A549 (cell line): ENCODE results near the gene GRM4. TPM values are rescaled to one million over a fixed set of nuclear protein-coding genes. Genes with fewer than 3 reads are reported as not detected.

Experiments
- ATAC-seq, 2 experiments: fragments of 200-7000 bp in 1 of 2; fragments of >200 bp in 1 of 2; cut with Nextera tagmentation in 1 of 2; cut with Tn5 transposase in 1 of 2; 3 replicates each; pipeline versions ENCODE4 v1.8.0 to v1.9.1; 2018 to 2020; ENCODE audit warnings: mild to moderate bottlenecking in 1 of 2, moderate library complexity in 1 of 2
- CTCF ChIA-PET: fragments of 300-600 bp; sonication (Branson Sonifier 250); formaldehyde crosslinking; extraction: SDS; loops from one replicate; lab custom pipeline; 2021; ENCODE audit warnings: antibody characterized with exemption, inconsistent platforms; lab: Yijun Ruan, JAX
- POLR2A ChIA-PET: fragments of 350-600 bp; formaldehyde crosslinking; extraction: SDS; loops from one replicate; lab custom pipeline; 2021; ENCODE audit warnings: antibody characterized with exemption, inconsistent platforms; lab: Yijun Ruan, JAX
- DNase-seq, 2 experiments: peaks; one replicate each; pipeline versions ENCODE4 v3.0.0 to v3.0.0-alpha.2; 2011 to 2016; ENCODE audit warnings: low read depth in 1 of 2, low spot score in 1 of 2
- FAIRE-seq: peaks from 2 replicates; lab custom pipeline; 2011; peaks lifted over from hg19 to GRCh38; lab: Jason Lieb, UNC
- H3K27ac ChIP-seq, 2 experiments: fragments of >200 bp; sonication (Bioruptor Twin); formaldehyde crosslinking; 3 replicates each; pipeline ENCODE4 v1.5.1; 2016 to 2017
- H3K4me1 ChIP-seq: fragments of >200 bp; sonication (Bioruptor Twin); formaldehyde crosslinking; 3 replicates; pipeline ENCODE4 v1.6.1; 2016
- H3K4me2 ChIP-seq: fragments of >200 bp; sonication (Bioruptor Twin); formaldehyde crosslinking; 3 replicates; pipeline ENCODE4 v1.6.1; 2016
- H3K4me3 ChIP-seq: fragments of >200 bp; sonication (Bioruptor Twin); formaldehyde crosslinking; 3 replicates; pipeline ENCODE4 v1.5.1; 2016
- H3K9me3 ChIP-seq: fragments of >200 bp; sonication (Bioruptor Twin); formaldehyde crosslinking; 3 replicates; pipeline ENCODE4 v1.6.1; 2016
- CBX2 ChIP-seq: fragments of 200-600 bp; sonication (generic); IDR thresholded peaks from 2 replicates; pipeline ENCODE4 v1.6.1; 2016; ENCODE audit warnings: low read depth, mild to moderate bottlenecking, borderline replicate concordance
- FOSL2 ChIP-seq, 2 experiments: fragments of 450-650 bp in 1 of 2; fragments of >200 bp in 1 of 2; sonication (Bioruptor Twin) in 1 of 2; formaldehyde crosslinking; IDR thresholded peaks; 2 replicates each; pipeline versions ENCODE4 v1.5.0 to v1.6.1; 2016 to 2020; ENCODE audit warnings: mild to moderate bottlenecking in 1 of 2, moderate library complexity in 1 of 2
- FOXS1 ChIP-seq: fragments of 250-450 bp; sonication (Bioruptor Pico); IDR thresholded peaks from 2 replicates; pipeline ENCODE4 v1.5.0; 2020; ENCODE audit warnings: mild to moderate bottlenecking, moderate library complexity
- GATA3 ChIP-seq: IDR thresholded peaks from 2 replicates; pipeline ENCODE4 v1.6.1; 2012; ENCODE audit warnings: borderline replicate concordance
- HEYL ChIP-seq: fragments of 250-450 bp; sonication (Bioruptor Pico); IDR thresholded peaks from 2 replicates; pipeline ENCODE4 v1.8.0; 2021; ENCODE audit warnings: mild to moderate bottlenecking, moderate library complexity
- HOXA7 ChIP-seq: fragments of 250-450 bp; sonication (Bioruptor Pico); IDR thresholded peaks from 2 replicates; pipeline ENCODE4 v1.5.0; 2020; ENCODE audit warnings: mild to moderate bottlenecking, moderate library complexity
- HOXB13 ChIP-seq: fragments of 250-450 bp; sonication (Bioruptor Pico); IDR thresholded peaks from 2 replicates; pipeline ENCODE4 v1.5.0; 2020; ENCODE audit warnings: low read depth, mild to moderate bottlenecking, moderate library complexity
- JUN ChIP-seq, 2 experiments: fragments of >200 bp; sonication (Bioruptor Twin); formaldehyde crosslinking; IDR thresholded peaks; 2 replicates in 1 of 2; 3 replicates in 1 of 2; pipeline ENCODE4 v1.6.1; 2016 to 2017
- KDM1A ChIP-seq: fragments of 200-600 bp; sonication (generic); IDR thresholded peaks from 2 replicates; pipeline ENCODE4 v1.6.1; 2016; ENCODE audit warnings: low read depth, mild to moderate bottlenecking
- KDM5A ChIP-seq: fragments of 200-600 bp; sonication (generic); IDR thresholded peaks from 2 replicates; pipeline ENCODE4 v1.6.1; 2016; ENCODE audit warnings: antibody characterized with exemption, mild to moderate bottlenecking
- MAZ ChIP-seq: fragments of 150-350 bp; IDR thresholded peaks from 2 replicates; pipeline ENCODE4 v1.6.1; 2014; ENCODE audit warnings: antibody characterized with exemption, low read depth, low read length, borderline replicate concordance
- NR3C1 ChIP-seq: fragments of >200 bp; sonication (Bioruptor Twin); formaldehyde crosslinking; IDR thresholded peaks from 3 replicates; pipeline ENCODE4 v1.6.1; 2017
- RARB ChIP-seq: fragments of 250-450 bp; sonication (Bioruptor Pico); IDR thresholded peaks from 2 replicates; pipeline ENCODE4 v1.8.0; 2021; ENCODE audit warnings: mild to moderate bottlenecking, moderate library complexity
- SREBF2 ChIP-seq: fragments of 450-650 bp; IDR thresholded peaks from 2 replicates; pipeline ENCODE4 v1.6.1; 2014; ENCODE audit warnings: mild to moderate bottlenecking, moderate library complexity
- WGBS: methylation state at CpG from one replicate; pipeline ENCODE4 v1.1.6; 2017; ENCODE audit errors: missing lambda C conversion rate; 5-methylcytosine and 5-hydroxymethylcytosine counted together
- polyA plus RNA-seq, 4 experiments: library from polyadenylated mRNA; depleted of rRNA in 3 of 4; stranded (reverse); fragments of >200 nt; fragmentation: RNase III in 1 of 4; extraction: RNeasy Plus Mini Kit Qiagen cat#74134 plus additional on column Dnase treatment in 1 of 4; gene quantifications; 2 replicates in 3 of 4; 3 replicates in 1 of 4; pipeline ENCODE4 v1.2.3, GENCODE V29; 2011 to 2017
- TF ChIP-seq, protein P1 (sequence below): fragments of >200 bp; sonication (Bioruptor Twin); formaldehyde crosslinking; IDR thresholded peaks from 3 replicates; pipeline ENCODE4 v1.5.1; 2016
- TF ChIP-seq, protein P2 (sequence below): fragments of 450-650 bp; IDR thresholded peaks from 2 replicates; pipeline ENCODE4 v1.6.1; 2014; ENCODE audit warnings: antibody characterized with exemption
- TF ChIP-seq, protein P3 (sequence below): fragments of 250-450 bp; sonication (Bioruptor Pico); IDR thresholded peaks from 2 replicates; pipeline ENCODE4 v1.5.0; 2021; ENCODE audit warnings: mild to moderate bottlenecking, moderate library complexity, borderline replicate concordance
- TF ChIP-seq, protein P4 (sequence below): IDR thresholded peaks from 2 replicates; pipeline ENCODE4 v1.6.1; 2012

Gene GRM4
- polyA plus RNA-seq, 2 of the 4 experiments (the other 2 are of a cell fraction) = 0.05 TPM

GRCh38 chr6:34096814-34097213 lies 49.1 kb downstream of the GRM4 start (continued):
- TF ChIP-seq CBX2 (no peak), GATA3 (no peak)

- 30% methylated on average over 4 of the region's 5 CpGs for WGBS
- Histone ChIP-seq H3K4me1 (no peaks in the 10 kb centered on the region), H3K4me3 (no peak overlapping the region), H3K4me2 (no peak overlapping the region), H3K27ac (no peak overlapping the region), H3K9me3 (no peaks in the 10 kb centered on the region)
- DNase-seq (no peak), FAIRE-seq (no peak), ATAC-seq (no peak)
- no peak for TF ChIP-seq HOXA7 (CRISPR knock-in tag)
- no peak for TF ChIP-seq FOSL2 (IDR thresholded peaks at IDR 0.05)
- TF ChIP-seq FOSL2 (CRISPR knock-in tag; IDR thresholded peaks at IDR 0.05) = no peak
- POLR2A ChIA-PET = no interaction called here
- CTCF ChIA-PET = no interaction called here
Measured at GRCh38 chr6:34096193-34096592, 49.7 kb downstream of the GRM4 start.

- DNase-seq (no peak), FAIRE-seq (no peak), ATAC-seq (no peak; a peak in 1 of 6 replicates)
- Histone ChIP-seq H3K4me2 (no peak overlapping the region), H3K9me3 (no peaks in the 10 kb centered on the region), H3K4me3 (no peak overlapping the region)
- CTCF ChIA-PET = interaction anchor here (2.4 kb wide), 1 partner anchor 14 kb away, joined by 5 read pairs; no protein-coding TSS in a partner anchor
- TF ChIP-seq JUN (IDR thresholded peaks at IDR 0.05) = no peak
- no peak for TF ChIP-seq MAZ
- TF ChIP-seq FOXS1 (CRISPR knock-in tag) = no peak
- TF ChIP-seq RARB (CRISPR knock-in tag) = no peak
- TF ChIP-seq HOXA7 (CRISPR knock-in tag) = no peak
- TF ChIP-seq KDM1A = no peak
- TF ChIP-seq HEYL (CRISPR knock-in tag) = no peak
- TF ChIP-seq, all 56 proteins: peak for 0
- H3K4me1 ChIP-seq = no peaks in the 10 kb centered on the region
- WGBS = 0% methylated on average over 1 of the region's 10 CpGs
- POLR2A ChIA-PET = no interaction called here
- no peak overlapping the region for H3K27ac ChIP-seq
Measured at GRCh38 chr6:34095741-34096140, 50.1 kb downstream of the GRM4 start.

GRCh38 chr6:34095136-34095505 lies 50.8 kb downstream of the GRM4 start:
- no peaks in the 10 kb centered on the region for H3K9me3 ChIP-seq
- no peak overlapping the region for H3K4me3 ChIP-seq
- no peak for ATAC-seq
- no peak overlapping the region for H3K27ac ChIP-seq
- no peak overlapping the region for H3K4me2 ChIP-seq
- POLR2A ChIA-PET = no interaction called here
- no peak for DNase-seq
- FAIRE-seq = no peak
- no peaks in the 10 kb centered on the region for H3K4me1 ChIP-seq
- CTCF ChIA-PET = interaction anchor here (1.3 to 2.4 kb wide), 2 partner anchors 13 to 40 kb away, joined by 3 to 5 read pairs; no protein-coding TSS in a partner anchor
- TF ChIP-seq SREBF2 = no peak
- TF ChIP-seq HOXB13 (CRISPR knock-in tag) = no peak
- TF ChIP-seq, protein P1, sequence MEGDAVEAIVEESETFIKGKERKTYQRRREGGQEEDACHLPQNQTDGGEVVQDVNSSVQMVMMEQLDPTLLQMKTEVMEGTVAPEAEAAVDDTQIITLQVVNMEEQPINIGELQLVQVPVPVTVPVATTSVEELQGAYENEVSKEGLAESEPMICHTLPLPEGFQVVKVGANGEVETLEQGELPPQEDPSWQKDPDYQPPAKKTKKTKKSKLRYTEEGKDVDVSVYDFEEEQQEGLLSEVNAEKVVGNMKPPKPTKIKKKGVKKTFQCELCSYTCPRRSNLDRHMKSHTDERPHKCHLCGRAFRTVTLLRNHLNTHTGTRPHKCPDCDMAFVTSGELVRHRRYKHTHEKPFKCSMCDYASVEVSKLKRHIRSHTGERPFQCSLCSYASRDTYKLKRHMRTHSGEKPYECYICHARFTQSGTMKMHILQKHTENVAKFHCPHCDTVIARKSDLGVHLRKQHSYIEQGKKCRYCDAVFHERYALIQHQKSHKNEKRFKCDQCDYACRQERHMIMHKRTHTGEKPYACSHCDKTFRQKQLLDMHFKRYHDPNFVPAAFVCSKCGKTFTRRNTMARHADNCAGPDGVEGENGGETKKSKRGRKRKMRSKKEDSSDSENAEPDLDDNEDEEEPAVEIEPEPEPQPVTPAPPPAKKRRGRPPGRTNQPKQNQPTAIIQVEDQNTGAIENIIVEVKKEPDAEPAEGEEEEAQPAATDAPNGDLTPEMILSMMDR = no peak
- no peak for TF ChIP-seq NR3C1
- TF ChIP-seq, protein P2, sequence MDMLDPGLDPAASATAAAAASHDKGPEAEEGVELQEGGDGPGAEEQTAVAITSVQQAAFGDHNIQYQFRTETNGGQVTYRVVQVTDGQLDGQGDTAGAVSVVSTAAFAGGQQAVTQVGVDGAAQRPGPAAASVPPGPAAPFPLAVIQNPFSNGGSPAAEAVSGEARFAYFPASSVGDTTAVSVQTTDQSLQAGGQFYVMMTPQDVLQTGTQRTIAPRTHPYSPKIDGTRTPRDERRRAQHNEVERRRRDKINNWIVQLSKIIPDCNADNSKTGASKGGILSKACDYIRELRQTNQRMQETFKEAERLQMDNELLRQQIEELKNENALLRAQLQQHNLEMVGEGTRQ = no peak
- WGBS = 39% methylated on average over 6 of the region's 7 CpGs

- H3K4me1 ChIP-seq = no peaks in the 10 kb centered on the region
- ATAC-seq = no peak
- H3K27ac ChIP-seq = no peak overlapping the region
- ChIA-PET POLR2A (no interaction called here), CTCF (interaction anchor here (0.8 to 2.4 kb wide), 4 partner anchors 11 to 67 kb away, joined by 3 to 5 read pairs (median 4); no protein-coding TSS in a partner anchor)
- 20% methylated on average over 4 of the region's 12 CpGs for WGBS
- H3K4me2 ChIP-seq = no peak overlapping the region
- DNase-seq = no peak
- no peak for TF ChIP-seq KDM5A
- no peak for TF ChIP-seq HEYL (CRISPR knock-in tag)
- TF ChIP-seq, protein P3, sequence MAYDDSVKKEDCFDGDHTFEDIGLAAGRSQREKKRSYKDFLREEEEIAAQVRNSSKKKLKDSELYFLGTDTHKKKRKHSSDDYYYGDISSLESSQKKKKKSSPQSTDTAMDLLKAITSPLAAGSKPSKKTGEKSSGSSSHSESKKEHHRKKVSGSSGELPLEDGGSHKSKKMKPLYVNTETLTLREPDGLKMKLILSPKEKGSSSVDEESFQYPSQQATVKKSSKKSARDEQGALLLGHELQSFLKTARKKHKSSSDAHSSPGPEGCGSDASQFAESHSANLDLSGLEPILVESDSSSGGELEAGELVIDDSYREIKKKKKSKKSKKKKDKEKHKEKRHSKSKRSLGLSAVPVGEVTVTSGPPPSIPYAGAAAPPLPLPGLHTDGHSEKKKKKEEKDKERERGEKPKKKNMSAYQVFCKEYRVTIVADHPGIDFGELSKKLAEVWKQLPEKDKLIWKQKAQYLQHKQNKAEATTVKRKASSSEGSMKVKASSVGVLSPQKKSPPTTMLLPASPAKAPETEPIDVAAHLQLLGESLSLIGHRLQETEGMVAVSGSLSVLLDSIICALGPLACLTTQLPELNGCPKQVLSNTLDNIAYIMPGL (CRISPR knock-in tag) = no peak
- TF ChIP-seq, protein P4, sequence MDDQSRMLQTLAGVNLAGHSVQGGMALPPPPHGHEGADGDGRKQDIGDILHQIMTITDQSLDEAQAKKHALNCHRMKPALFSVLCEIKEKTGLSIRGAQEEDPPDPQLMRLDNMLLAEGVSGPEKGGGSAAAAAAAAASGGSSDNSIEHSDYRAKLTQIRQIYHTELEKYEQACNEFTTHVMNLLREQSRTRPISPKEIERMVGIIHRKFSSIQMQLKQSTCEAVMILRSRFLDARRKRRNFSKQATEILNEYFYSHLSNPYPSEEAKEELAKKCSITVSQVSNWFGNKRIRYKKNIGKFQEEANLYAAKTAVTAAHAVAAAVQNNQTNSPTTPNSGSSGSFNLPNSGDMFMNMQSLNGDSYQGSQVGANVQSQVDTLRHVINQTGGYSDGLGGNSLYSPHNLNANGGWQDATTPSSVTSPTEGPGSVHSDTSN = no peak
- no peak for FAIRE-seq
- H3K4me3 ChIP-seq = no peak overlapping the region
- H3K9me3 ChIP-seq = no peaks in the 10 kb centered on the region
Measured at GRCh38 chr6:34094474-34095135, 51.3 kb downstream of the GRM4 start.
